HEK293 (cell line): Measurements from ENCODE around the gene SRR.

Experiments
- BCL11A ChIP-seq: fragments of 450-650 bp; formaldehyde crosslinking; IDR thresholded peaks from 2 replicates; pipeline ENCODE4 v1.5.1; 2016; ENCODE audit warnings: low read depth, missing biosample characterization, missing genetic modification characterization
- EGR2 ChIP-seq: fragments of 450-650 bp; formaldehyde crosslinking; IDR thresholded peaks from 2 replicates; pipeline ENCODE4 v1.5.1; 2016; ENCODE audit warnings: low read depth, missing biosample characterization, missing genetic modification characterization
- GLIS1 ChIP-seq: fragments of 450-650 bp; formaldehyde crosslinking; IDR thresholded peaks from 2 replicates; pipeline ENCODE4 v1.5.1; 2016; ENCODE audit warnings: missing biosample characterization, missing genetic modification characterization
- INSM2 ChIP-seq: fragments of 450-650 bp; formaldehyde crosslinking; IDR thresholded peaks from 2 replicates; pipeline ENCODE4 v1.5.1; 2016; ENCODE audit warnings: missing biosample characterization, missing genetic modification characterization
- MEIS1 ChIP-seq: sonication (generic); formaldehyde crosslinking; IDR thresholded peaks from 2 replicates; pipeline ENCODE4 v1.8.1; 2022; ENCODE audit warnings: missing genetic modification reagents, mild to moderate bottlenecking, borderline replicate concordance
- PRDM1 ChIP-seq: fragments of 450-650 bp; formaldehyde crosslinking; IDR thresholded peaks from 2 replicates; pipeline ENCODE4; 2016; ENCODE audit warnings: missing biosample characterization, missing genetic modification characterization
- PRDM10 ChIP-seq: fragments of 450-650 bp; formaldehyde crosslinking; IDR thresholded peaks from 2 replicates; pipeline ENCODE4 v1.5.1; 2016; ENCODE audit warnings: missing biosample characterization, missing genetic modification characterization
- SP3 ChIP-seq: fragments of 450-650 bp; formaldehyde crosslinking; IDR thresholded peaks from 2 replicates; pipeline ENCODE4 v1.5.1; 2016; ENCODE audit warnings: missing biosample characterization, missing genetic modification characterization
- ZBTB17 ChIP-seq: fragments of 450-650 bp; formaldehyde crosslinking; IDR thresholded peaks from 2 replicates; pipeline ENCODE4 v1.5.1; 2016; ENCODE audit warnings: missing biosample characterization, missing genetic modification characterization
- ZBTB21 ChIP-seq: fragments of 450-650 bp; formaldehyde crosslinking; IDR thresholded peaks from 2 replicates; pipeline ENCODE4 v1.5.1; 2017; ENCODE audit warnings: missing biosample characterization, missing genetic modification characterization
- ZBTB49 ChIP-seq: fragments of 450-650 bp; formaldehyde crosslinking; IDR thresholded peaks from 2 replicates; pipeline ENCODE4 v1.5.1; 2016; ENCODE audit warnings: missing biosample characterization, missing genetic modification characterization, low read depth
- ZFP3 ChIP-seq: fragments of 450-650 bp; formaldehyde crosslinking; IDR thresholded peaks from 2 replicates; pipeline ENCODE4 v1.5.1; 2016; ENCODE audit warnings: low read depth, missing biosample characterization, missing genetic modification characterization
- ZIC2 ChIP-seq: fragments of 450-650 bp; formaldehyde crosslinking; IDR thresholded peaks from 2 replicates; pipeline ENCODE4 v1.5.1; 2016; ENCODE audit warnings: missing biosample characterization, missing genetic modification characterization
- ZNF169 ChIP-seq: fragments of 450-650 bp; formaldehyde crosslinking; IDR thresholded peaks from 2 replicates; pipeline ENCODE4 v1.5.1; 2016; ENCODE audit warnings: missing biosample characterization, missing genetic modification characterization
- ZNF184 ChIP-seq: fragments of 450-650 bp; IDR thresholded peaks from 2 replicates; pipeline ENCODE4 v1.5.1; 2018; ENCODE audit warnings: missing biosample characterization, mild to moderate bottlenecking, missing genetic modification characterization
- ZNF239 ChIP-seq: fragments of 450-650 bp; formaldehyde crosslinking; IDR thresholded peaks from 2 replicates; pipeline ENCODE4 v1.5.1; 2016; ENCODE audit warnings: missing biosample characterization, missing genetic modification characterization
- ZNF24 ChIP-seq: fragments of 450-650 bp; formaldehyde crosslinking; IDR thresholded peaks from 2 replicates; pipeline ENCODE4 v1.5.1; 2016; ENCODE audit warnings: missing biosample characterization, missing genetic modification characterization
- ZNF248 ChIP-seq: fragments of 450-650 bp; formaldehyde crosslinking; IDR thresholded peaks from 2 replicates; pipeline ENCODE4 v1.5.1; 2017; ENCODE audit warnings: missing biosample characterization, missing genetic modification characterization
- ZNF335 ChIP-seq: fragments of 450-650 bp; formaldehyde crosslinking; conservative IDR thresholded peaks from 2 replicates; pipeline ENCODE4 v1.5.1; 2016; ENCODE audit warnings: missing biosample characterization, missing genetic modification characterization
- ZNF354C ChIP-seq: fragments of 450-650 bp; formaldehyde crosslinking; IDR thresholded peaks from 2 replicates; pipeline ENCODE4 v1.5.1; 2016; ENCODE audit warnings: missing biosample characterization, missing genetic modification characterization, low read depth, borderline replicate concordance
- ZNF423 ChIP-seq: fragments of 450-650 bp; formaldehyde crosslinking; IDR thresholded peaks from 2 replicates; pipeline ENCODE4 v1.5.1; 2016; ENCODE audit warnings: missing biosample characterization, missing genetic modification characterization
- ZNF521 ChIP-seq: fragments of 450-650 bp; formaldehyde crosslinking; IDR thresholded peaks from 2 replicates; pipeline ENCODE4 v1.5.1; 2017; ENCODE audit warnings: missing biosample characterization, mild to moderate bottlenecking, missing genetic modification characterization
- ZNF558 ChIP-seq: fragments of 450-650 bp; formaldehyde crosslinking; IDR thresholded peaks from 2 replicates; pipeline ENCODE4 v1.5.1; 2016; ENCODE audit warnings: missing biosample characterization, missing genetic modification characterization
- ZNF596 ChIP-seq: fragments of 450-650 bp; IDR thresholded peaks from 2 replicates; pipeline ENCODE4 v1.5.0; 2018; ENCODE audit warnings: missing biosample characterization, mild to moderate bottlenecking, missing genetic modification characterization, moderate library complexity
- ZNF626 ChIP-seq: fragments of 450-650 bp; sonication (Bioruptor Pico); formaldehyde crosslinking; IDR thresholded peaks from 2 replicates; pipeline ENCODE4 v1.5.1; 2018; ENCODE audit warnings: missing biosample characterization, missing genetic modification characterization, inconsistent platforms
- ZNF629 ChIP-seq: fragments of 450-650 bp; formaldehyde crosslinking; IDR thresholded peaks from 2 replicates; pipeline ENCODE4 v1.5.1; 2017; ENCODE audit warnings: missing biosample characterization, missing genetic modification characterization
- ZNF677 ChIP-seq: fragments of 450-650 bp; IDR thresholded peaks from 2 replicates; pipeline ENCODE4 v1.5.0; 2018; ENCODE audit warnings: missing biosample characterization, mild to moderate bottlenecking, missing genetic modification characterization, moderate library complexity
- ZNF791 ChIP-seq: fragments of 450-650 bp; formaldehyde crosslinking; IDR thresholded peaks from 2 replicates; pipeline ENCODE4 v1.5.1; 2016; ENCODE audit warnings: missing biosample characterization, missing genetic modification characterization
- ZNF837 ChIP-seq: fragments of 450-650 bp; formaldehyde crosslinking; IDR thresholded peaks from 2 replicates; pipeline ENCODE4 v1.5.1; 2016; ENCODE audit warnings: missing biosample characterization, missing genetic modification characterization
- TF ChIP-seq, protein P1 (sequence below): fragments of 450-650 bp; formaldehyde crosslinking; IDR thresholded peaks from 2 replicates; pipeline ENCODE4 v1.5.1; 2016; ENCODE audit warnings: missing biosample characterization, missing genetic modification characterization
- TF ChIP-seq, protein P2 (sequence below): fragments of 450-650 bp; formaldehyde crosslinking; IDR thresholded peaks from 2 replicates; pipeline ENCODE4 v1.5.1; 2017; ENCODE audit warnings: missing biosample characterization, mild to moderate bottlenecking, missing genetic modification characterization, moderate library complexity

Gene SRR

GRCh38 chr17:2336852-2337543 is 33.2 kb downstream of the SRR start, which contains the start of gene SGSM2 (continued):
- TF ChIP-seq, protein P1, sequence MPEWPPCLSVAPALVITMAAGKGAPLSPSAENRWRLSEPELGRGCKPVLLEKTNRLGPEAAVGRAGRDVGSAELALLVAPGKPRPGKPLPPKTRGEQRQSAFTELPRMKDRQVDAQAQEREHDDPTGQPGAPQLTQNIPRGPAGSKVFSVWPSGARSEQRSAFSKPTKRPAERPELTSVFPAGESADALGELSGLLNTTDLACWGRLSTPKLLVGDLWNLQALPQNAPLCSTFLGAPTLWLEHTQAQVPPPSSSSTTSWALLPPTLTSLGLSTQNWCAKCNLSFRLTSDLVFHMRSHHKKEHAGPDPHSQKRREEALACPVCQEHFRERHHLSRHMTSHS (tag by site-specific recombination) = no peak
- no peak for TF ChIP-seq ZNF677 (tag by site-specific recombination)
- 0 out of 2 replicates have a peak, but pooled peaks have one; percentile 77 for TF ChIP-seq ZNF837
- TF ChIP-seq ZNF558 (tag by site-specific recombination) = no peak
- TF ChIP-seq ZNF354C = no peak
- TF ChIP-seq ZFP3 (tag by site-specific recombination) = no peak
- TF ChIP-seq, protein P2, sequence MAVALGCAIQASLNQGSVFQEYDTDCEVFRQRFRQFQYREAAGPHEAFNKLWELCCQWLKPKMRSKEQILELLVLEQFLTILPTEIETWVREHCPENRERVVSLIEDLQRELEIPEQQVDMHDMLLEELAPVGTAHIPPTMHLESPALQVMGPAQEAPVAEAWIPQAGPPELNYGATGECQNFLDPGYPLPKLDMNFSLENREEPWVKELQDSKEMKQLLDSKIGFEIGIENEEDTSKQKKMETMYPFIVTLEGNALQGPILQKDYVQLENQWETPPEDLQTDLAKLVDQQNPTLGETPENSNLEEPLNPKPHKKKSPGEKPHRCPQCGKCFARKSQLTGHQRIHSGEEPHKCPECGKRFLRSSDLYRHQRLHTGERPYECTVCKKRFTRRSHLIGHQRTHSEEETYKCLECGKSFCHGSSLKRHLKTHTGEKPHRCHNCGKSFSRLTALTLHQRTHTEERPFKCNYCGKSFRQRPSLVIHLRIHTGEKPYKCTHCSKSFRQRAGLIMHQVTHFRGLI (tag by site-specific recombination) = no peak
- TF ChIP-seq ZNF521 (tag by site-specific recombination) = no peak
- TF ChIP-seq INSM2 (tag by site-specific recombination) = 0 out of 2 replicates have a peak, but pooled peaks have one; percentile 6
- TF ChIP-seq GLIS1 (tag by site-specific recombination) = peak; percentile 71
- TF ChIP-seq ZNF248 (tag by site-specific recombination) = no peak
- TF ChIP-seq ZNF423 (tag by site-specific recombination) = peak; percentile 66; the same call in 1 of the 2 replicates
- TF ChIP-seq ZNF629 (tag by site-specific recombination) = no peak
- TF ChIP-seq MEIS1 (CRISPR knock-in tag) = no peak
- no peak for TF ChIP-seq ZNF184 (tag by site-specific recombination)
- no peak for TF ChIP-seq ZNF24 (tag by site-specific recombination)
- no peak for TF ChIP-seq ZNF169 (tag by site-specific recombination)
- peak; percentile 33; the same call in 1 of the 2 replicates for TF ChIP-seq ZBTB17 (tag by site-specific recombination)
- peak; percentile 42 for TF ChIP-seq ZIC2 (tag by site-specific recombination)
- no peak for TF ChIP-seq ZNF596
- TF ChIP-seq PRDM1 (tag by site-specific recombination) = no peak
- TF ChIP-seq ZNF335 = peak; percentile 99
- TF ChIP-seq PRDM10 (tag by site-specific recombination) = 0 out of 2 replicates have a peak, but pooled peaks have one; percentile 9
- TF ChIP-seq ZBTB49 (tag by site-specific recombination) = no peak
- TF ChIP-seq ZNF791 (tag by site-specific recombination) = no peak
- TF ChIP-seq SP3 (tag by site-specific recombination) = no peak
- no peak for TF ChIP-seq ZNF239 (tag by site-specific recombination)
- TF ChIP-seq EGR2 = no peak
- no peak for TF ChIP-seq BCL11A (tag by site-specific recombination)
- TF ChIP-seq ZNF626 = no peak
- TF ChIP-seq ZBTB21 (tag by site-specific recombination) = no peak
